GM12864 (cell line): ENCODE measurements around the gene TMED7.
"Not testable (repeated sequence)": the region's sequence is repeated elsewhere in the genome, so short reads cannot be mapped to it uniquely, and the experiment has no call there.

Experiments used
- DNase-seq: peaks from one replicate; pipeline ENCODE4 v3.0.0-alpha.2; 2011; ENCODE audit warnings: low read depth
- H3K4me3 ChIP-seq: 2 replicates; pipeline ENCODE4 v1.5.1; 2011; ENCODE audit warnings: mild to moderate bottlenecking, low read depth, low read length, control low read depth
- CTCF ChIP-seq: IDR thresholded peaks from 2 replicates; pipeline ENCODE4 v1.5.1; 2011; ENCODE audit warnings: low read depth, mild to moderate bottlenecking, moderate library complexity, low read length, control low read depth, inconsistent platforms; ENCODE audit errors: missing control alignments

Gene TMED7

GRCh38 chr5:115657881-115658233 lies 32.0 kb upstream of the TMED7 start:
- H3K4me3 ChIP-seq = no peak overlapping the region
- no peak for TF ChIP-seq CTCF
- DNase-seq = no peak

DNA sequence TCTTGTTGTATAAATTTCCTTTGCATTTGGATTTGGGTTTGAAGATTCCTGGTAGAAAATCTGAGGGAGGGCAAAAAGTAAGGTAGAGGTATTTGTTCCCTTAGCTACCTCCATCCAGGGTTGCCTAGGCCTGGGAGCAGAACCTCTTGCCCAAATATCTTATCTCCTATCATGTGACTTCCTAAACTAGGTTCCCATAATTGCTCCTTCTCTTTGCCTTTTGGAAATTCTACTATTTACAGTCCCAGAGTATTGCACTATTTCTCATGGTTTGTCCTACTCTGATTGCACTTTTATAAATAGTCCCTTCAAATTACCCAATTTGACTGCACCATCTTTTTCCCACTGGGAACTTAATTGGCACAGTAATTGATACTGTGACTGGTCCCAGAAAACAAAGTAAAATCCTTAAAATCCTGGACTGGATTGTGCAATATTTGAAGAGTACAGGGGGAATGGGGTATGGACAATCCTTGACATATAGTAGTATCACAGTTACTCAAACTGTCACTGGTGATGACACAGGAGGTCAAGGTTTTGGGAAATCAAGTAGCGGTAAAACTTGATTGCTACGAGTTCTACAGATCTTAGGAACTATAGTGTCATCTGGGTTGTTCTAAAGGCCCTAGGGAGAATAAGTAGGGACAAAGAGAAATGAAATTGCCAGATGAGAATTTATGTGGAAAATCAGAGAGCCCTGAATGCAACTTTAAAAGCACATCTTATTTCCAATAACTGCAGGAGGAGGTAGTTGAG lies 31.5 kb upstream of the TMED7 start:
- no peak for TF ChIP-seq CTCF
- DNase-seq = no peak
- H3K4me3 ChIP-seq = no peak overlapping the region

DNA sequence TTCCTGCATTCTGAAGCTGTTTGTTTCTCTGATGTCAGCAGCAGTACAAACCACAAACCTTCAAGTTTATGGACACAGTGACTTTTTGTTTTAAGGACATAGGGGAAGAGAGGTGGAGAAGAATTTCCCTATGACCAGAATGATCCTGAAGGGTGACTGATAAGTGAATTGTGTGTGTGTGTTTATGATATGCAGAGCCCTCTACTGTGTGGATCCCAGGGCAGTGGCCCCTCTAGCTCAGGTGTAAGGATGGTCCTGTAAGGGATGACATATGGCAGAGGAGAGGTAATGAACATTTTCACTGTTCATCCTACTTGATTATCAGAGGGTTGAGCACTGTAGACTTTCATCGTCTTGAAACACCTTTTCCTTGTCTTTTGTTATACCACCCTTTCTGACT lies 30.6 kb upstream of the TMED7 start:
- no peak for TF ChIP-seq CTCF
- DNase-seq = no peak
- no peak overlapping the region for H3K4me3 ChIP-seq

DNA sequence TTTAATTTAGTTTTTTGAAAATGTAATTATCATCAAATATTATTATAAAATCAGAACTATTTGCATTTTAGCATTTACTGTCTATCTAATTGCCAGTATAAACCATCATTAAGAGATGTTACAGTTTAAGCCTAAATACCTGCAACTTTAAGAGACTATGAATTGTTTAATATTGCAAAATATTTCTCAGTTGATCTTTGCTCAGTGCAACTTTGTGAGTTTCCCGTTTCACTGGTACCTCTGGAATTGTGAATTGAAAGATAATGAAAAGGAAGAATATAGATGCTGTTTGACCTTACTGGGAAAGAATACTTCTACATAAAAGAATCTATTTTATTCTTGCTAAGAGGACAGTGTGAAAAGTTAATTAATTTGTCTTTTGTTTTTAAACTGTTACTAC lies 30.2 kb upstream of the TMED7 start:
- no peak for DNase-seq
- TF ChIP-seq CTCF = no peak
- no peak overlapping the region for H3K4me3 ChIP-seq

DNA sequence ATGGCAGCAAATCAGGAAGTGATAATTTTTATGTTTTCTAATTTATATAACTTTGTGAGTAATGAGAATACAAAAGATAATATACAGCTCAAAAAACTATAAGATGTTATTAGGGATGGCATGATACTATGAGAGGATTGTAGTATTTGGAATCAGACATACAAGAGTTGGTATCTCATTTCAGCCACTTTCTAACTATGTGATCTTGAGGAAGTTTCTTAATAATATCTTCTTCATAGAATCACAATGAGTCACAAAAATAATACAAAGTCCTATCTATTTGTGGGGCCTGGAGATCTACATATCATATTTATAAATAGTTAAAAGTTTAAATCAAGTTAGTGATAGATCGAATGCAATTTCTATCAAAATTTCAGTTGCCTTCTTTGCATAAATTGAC lies 23.7 kb upstream of the TMED7 start:
- no peak overlapping the region for H3K4me3 ChIP-seq
- DNase-seq = no peak
- TF ChIP-seq CTCF = no peak

DNA sequence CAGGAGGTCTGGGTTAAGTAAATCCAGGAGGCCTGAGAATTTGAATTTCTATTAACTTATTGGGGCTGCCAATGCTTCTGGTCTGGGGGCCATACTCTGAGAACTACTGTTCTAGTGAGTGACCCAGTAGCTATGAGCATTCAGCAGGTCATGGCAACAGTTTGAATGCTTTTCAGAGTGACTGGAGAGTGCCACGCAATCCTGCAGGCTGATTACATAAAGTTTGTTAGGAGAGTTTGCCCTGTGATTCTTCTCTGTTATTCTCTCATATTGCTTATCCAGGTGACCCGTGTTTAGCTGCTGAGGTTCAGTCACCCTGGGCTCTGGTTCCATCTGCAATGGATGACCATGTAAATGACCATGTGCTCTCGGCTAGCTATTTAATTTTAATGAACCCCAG lies 22.2 kb upstream of the TMED7 start:
- no peak for TF ChIP-seq CTCF
- DNase-seq = no peak
- no peak overlapping the region for H3K4me3 ChIP-seq

DNA sequence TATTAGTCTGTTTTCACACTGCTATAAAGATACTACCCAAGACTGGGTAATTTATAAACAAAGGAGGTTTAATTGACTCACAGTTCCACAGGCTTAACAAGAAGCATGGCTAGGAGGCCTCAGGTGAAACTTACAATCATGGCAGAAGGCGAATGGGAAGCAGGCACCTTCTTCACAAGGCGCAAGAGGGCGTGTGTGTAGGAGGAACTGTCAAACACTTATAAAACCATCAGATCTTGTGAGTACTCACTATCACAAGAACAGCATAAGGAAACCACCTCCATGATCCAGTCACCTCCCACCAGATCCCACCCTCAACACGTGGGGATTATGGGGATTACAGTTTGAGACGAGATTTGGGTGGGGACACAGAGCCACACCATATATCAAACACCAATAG lies 19.6 kb upstream of the TMED7 start:
- not testable (repeated sequence) for H3K4me3 ChIP-seq, DNase-seq
